Suppressor macrophage treated with lipopolysaccharide for 1 hour (primary cell): ENCODE measurements around the gene SLC28A2.
"Not testable (repeated sequence)": the region's sequence is repeated elsewhere in the genome, so short reads cannot be mapped to it uniquely, and the experiment has no call there.

Experiments used
- DNase-seq, 3 donors: peaks; one replicate each; pipeline ENCODE4 v3.0.0-alpha.2; 2020 to 2022

Gene SLC28A2, protein sequence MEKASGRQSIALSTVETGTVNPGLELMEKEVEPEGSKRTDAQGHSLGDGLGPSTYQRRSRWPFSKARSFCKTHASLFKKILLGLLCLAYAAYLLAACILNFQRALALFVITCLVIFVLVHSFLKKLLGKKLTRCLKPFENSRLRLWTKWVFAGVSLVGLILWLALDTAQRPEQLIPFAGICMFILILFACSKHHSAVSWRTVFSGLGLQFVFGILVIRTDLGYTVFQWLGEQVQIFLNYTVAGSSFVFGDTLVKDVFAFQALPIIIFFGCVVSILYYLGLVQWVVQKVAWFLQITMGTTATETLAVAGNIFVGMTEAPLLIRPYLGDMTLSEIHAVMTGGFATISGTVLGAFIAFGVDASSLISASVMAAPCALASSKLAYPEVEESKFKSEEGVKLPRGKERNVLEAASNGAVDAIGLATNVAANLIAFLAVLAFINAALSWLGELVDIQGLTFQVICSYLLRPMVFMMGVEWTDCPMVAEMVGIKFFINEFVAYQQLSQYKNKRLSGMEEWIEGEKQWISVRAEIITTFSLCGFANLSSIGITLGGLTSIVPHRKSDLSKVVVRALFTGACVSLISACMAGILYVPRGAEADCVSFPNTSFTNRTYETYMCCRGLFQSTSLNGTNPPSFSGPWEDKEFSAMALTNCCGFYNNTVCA

GRCh38 chr15:45251888-45252287 lies at the start of gene SLC28A2:
Gene SLC28A2 (plus strand): TSS chr15:45252234. CDS start chr15:45253216, 982 bp downstream.
- no peak for DNase-seq

- DNase-seq, result peak; percentile 41 to 63 (median 48)
These were observed 48.9 kb upstream of the SLC28A2 start for GRCh38 chr15:45203182-45203581.

GRCh38 chr15:45205192-45205591 lies 46.8 kb upstream of the SLC28A2 start:
- peak; percentile 80 to 86 (median 84) for DNase-seq

GRCh38 chr15:45212493-45212892 lies 39.5 kb upstream of the SLC28A2 start:
- no peak for DNase-seq

- DNase-seq, result no peak
These were observed 30.9 kb upstream of the SLC28A2 start for GRCh38 chr15:45221053-45221599.

DNA sequence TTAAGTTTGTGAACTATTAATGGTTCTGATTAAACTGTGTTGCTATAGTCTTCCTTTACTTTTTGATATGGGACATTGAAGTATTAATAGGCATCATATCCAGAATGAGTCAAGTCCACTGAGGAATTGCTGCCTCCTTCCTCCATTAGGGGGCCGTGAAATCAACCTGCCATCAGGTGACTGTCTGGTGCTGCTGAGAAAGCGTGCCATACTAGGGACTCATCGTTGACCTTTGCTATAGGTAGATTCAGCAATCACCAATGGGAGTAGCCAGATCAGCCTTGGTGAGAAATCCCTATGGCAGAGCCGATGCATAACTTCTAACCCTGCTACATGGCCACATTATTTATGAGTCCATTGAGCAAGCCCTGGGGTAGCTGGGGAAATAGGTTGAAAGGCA lies 30.1 kb upstream of the SLC28A2 start:
- DNase-seq, result no peak

GRCh38 chr15:45224621-45225217 lies 27.3 kb upstream of the SLC28A2 start:
- no peak for DNase-seq

GRCh38 chr15:45225506-45226273 lies 26.3 kb upstream of the SLC28A2 start:
- DNase-seq, result no peak

DNA sequence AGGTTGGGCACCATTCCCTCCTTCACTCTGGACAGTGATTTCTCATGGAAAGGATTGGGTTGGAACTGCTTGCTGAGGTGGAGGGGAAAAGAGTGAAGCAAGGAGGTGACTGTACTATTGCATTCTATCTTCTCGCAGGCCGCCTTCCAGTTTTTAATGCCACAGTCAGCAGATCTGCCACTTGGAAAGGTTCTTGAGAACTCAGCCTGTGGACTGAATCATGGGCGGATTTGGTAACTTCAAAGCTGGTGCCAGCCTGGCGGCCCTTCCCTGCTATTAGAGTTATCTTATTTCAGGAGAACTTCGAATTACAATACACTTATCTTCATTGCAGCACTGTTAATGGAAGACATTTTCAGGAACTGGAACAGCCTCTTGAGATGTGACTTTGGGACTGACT lies 23.1 kb upstream of the SLC28A2 start:
- DNase-seq, result no peak

- DNase-seq, result no peak
These were observed 21.6 kb upstream of the SLC28A2 start for GRCh38 chr15:45230245-45230965.

- DNase-seq, result no peak
These were observed 20.9 kb upstream of the SLC28A2 start for GRCh38 chr15:45231132-45231531.

GRCh38 chr15:45231864-45232562 lies 20.0 kb upstream of the SLC28A2 start:
- no peak for DNase-seq

DNA sequence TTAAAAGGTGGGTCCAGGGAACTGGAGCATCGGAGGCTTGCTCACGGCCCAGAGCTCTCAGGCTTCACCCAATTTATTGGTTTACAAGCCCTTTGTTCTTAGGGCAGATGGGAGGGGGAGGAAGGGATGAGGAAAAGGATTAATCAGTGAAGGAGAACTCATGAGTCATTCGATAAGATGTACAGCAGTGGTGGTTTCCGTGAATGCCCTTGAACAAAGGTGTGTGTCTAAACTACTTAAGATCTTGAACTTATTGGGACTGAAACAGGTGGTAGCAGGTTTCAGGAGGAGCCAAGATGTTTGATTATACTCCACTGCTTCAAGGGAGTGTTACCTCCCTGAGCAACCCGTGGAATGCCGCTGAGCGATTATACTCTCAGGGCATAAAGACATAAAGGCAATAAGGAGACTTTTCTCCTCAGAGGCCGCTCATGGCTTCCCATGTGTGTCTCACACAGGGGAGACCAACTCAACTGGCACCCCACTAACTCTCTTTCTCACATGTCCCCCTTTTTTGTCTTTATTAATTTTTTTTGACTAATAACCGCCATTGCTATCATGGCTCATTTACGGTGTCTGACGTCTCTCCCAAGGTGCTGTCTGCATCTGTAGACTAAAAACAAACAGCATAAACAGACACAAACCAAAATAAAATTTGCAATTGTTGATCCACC lies 17.3 kb upstream of the SLC28A2 start:
- no peak for DNase-seq

GRCh38 chr15:45236806-45237205 lies 15.2 kb upstream of the SLC28A2 start:
- DNase-seq, result not testable (repeated sequence)

DNA sequence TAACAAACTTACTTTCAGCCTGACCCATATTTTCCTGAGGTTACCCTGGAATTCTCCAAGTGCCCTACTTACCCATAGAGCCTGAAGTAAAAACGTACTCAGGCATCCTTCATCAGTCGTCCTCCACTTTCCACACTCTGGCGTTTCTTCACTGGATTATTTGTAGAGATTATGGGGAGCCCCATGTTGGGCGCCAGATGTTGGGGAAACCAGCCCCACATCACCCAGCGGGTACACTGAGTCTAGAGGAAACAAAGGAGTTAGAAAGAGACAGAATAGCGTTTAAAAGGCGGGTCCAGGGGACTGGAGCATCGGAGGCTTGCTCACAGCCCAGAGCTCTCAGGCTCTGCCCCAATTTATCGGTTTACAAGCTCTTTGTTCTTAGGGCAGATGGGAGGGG lies 9.7 kb upstream of the SLC28A2 start:
- peak in 1 of 3 donors; percentile 20 for DNase-seq

DNA sequence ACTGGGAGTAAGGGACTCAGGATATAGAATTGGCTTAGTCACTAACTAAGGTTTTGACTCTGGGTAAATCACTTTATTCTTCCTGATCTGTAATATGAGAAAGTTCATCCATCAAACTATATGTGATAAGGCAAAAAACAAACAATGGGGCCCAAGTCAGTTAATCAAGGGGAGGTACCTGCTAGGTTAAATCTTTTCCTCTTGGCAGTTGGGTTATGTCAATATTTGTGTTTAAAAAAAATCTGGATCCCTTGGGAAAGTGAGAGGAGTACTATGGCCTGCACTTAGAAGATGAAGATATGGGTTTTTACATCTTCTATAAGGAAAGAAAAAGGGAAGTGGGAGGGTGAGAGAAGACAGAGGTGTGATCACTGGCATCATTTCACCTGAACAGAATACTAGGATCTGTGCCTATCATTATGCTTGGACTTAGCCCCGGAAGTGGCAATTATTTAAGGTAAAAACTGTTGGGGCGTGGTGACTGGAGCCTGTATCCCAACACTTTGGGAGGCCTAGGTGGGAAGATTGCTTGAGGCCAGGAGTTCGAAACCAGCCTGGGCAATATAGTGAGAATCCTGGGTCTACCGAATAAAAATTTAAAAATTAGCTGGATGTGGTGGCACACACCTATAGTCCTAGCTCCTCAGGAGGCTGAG lies 2.8 kb upstream of the SLC28A2 start:
- no peak for DNase-seq

GRCh38 chr15:45253330-45253729 lies 1.3 kb downstream of the SLC28A2 start:
- no peak for DNase-seq

DNA sequence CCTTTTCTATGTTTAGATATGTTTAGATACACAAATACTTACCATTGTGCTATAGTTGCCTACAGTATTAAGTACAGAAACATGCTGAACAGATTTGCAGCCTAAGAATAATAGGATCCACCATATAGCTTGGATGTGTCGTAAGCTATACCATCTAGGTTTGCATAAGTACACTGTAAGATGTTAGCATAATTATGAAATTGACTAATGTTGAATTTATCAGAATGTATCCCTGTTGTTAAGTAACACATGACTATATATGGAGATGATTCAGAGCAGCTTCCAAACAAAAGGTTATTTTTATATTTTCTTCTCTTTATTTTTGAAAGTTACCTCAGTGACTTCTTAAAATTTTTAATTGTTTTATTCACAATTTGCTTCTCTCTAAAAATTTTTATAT lies 2.4 kb downstream of the SLC28A2 start:
- DNase-seq, result no peak

DNA sequence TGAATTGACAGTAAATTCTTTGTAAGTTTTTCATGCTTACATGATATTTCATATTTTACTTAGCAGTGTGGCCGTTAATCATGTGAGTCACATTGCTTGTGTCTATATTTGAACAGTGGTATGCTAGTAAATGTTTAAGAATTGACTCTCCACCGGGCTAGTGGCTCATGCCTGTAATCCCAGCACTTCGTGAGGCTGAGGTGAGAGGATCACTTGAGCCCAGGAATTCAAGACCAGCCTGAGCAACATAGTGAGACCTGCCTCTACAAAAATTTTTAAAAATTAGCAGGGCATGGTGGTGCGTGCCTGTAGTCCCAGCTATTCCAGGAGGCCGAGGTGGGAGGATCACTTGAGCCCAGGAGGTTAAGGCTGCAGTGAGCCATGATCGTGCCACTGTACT lies 2.8 kb downstream of the SLC28A2 start:
- not testable (repeated sequence) for DNase-seq

DNA sequence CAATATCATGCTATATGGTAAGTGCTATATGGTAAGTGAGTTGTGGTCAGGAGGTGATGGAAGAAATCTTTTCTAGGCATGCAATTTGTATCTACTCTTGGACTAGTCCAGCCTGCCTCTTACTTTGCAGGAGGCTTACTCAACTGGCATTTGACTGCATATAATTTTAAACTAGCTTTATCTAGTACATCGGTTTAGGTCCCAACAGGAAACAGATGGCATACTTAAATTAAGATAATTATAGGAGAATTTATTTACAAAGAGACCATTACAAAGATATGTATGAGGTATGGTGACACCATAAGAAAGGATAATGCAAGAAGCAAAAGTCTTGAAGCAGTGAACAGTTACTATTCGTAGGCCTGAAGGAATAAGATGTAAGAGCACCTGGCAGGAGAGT lies 7.8 kb downstream of the SLC28A2 start:
- no peak for DNase-seq
